GM12874 (cell line): ENCODE data around the gene DHX58.
A peak's percentile ranks its signal among the peaks of the same experiment; 100 is the strongest.

ENCODE experiments used
- CTCF ChIP-seq: IDR thresholded peaks from 2 replicates; pipeline ENCODE4 v1.5.1; 2011; ENCODE audit warnings: low read depth, mild to moderate bottlenecking, control low read depth, low read length, moderate library complexity; ENCODE audit not compliant: insufficient read depth

Gene DHX58

GRCh38 chr17:42068979-42069378 lies 43.5 kb downstream of the DHX58 start:
- no peak for TF ChIP-seq CTCF

GRCh38 chr17:42067371-42068091 lies 45.0 kb downstream of the DHX58 start:
- TF ChIP-seq CTCF, result peak; percentile 97

GRCh38 chr17:42065201-42065600 lies 47.3 kb downstream of the DHX58 start:
- no peak for TF ChIP-seq CTCF

GRCh38 chr17:42062681-42063080 lies 49.8 kb downstream of the DHX58 start:
- no peak for TF ChIP-seq CTCF

- no peak for TF ChIP-seq CTCF
Measured at GRCh38 chr17:42061646-42062487, 50.6 kb downstream of the DHX58 start.

GRCh38 chr17:42060231-42060630 lies 52.3 kb downstream of the DHX58 start:
- TF ChIP-seq CTCF, result no peak

GRCh38 chr17:42059815-42060214 lies 52.7 kb downstream of the DHX58 start:
- TF ChIP-seq CTCF, result no peak
